Mesendoderm (in vitro differentiated cells): ENCODE measurements around the gene PGAM2.

Source experiments
- DNase-seq: peaks from one replicate; pipeline ENCODE4 v3.0.0; 2013
- H2AK5ac ChIP-seq: 2 replicates; pipeline ENCODE4 v1.6.1; 2013; ENCODE audit warnings: low read length, inconsistent platforms
- H2BK120ac ChIP-seq: 2 replicates; pipeline ENCODE4 v1.6.1; 2013; ENCODE audit warnings: low read depth, mild to moderate bottlenecking, low read length, moderate library complexity, mixed read lengths
- H2BK15ac ChIP-seq: replicated peaks from 2 replicates; pipeline ENCODE4 v1.6.1; 2013; ENCODE audit warnings: low read depth, mild to moderate bottlenecking, moderate library complexity
- H2BK5ac ChIP-seq: 2 replicates; pipeline ENCODE4 v1.6.1; 2013; ENCODE audit warnings: low read length, inconsistent platforms
- H3K18ac ChIP-seq: 2 replicates; pipeline ENCODE4 v1.6.1; 2013; ENCODE audit warnings: mild to moderate bottlenecking, low read length, mixed read lengths
- H3K23ac ChIP-seq: one replicate; pipeline ENCODE4 v1.6.1; 2013; ENCODE audit warnings: low read length
- H3K27ac ChIP-seq: 2 replicates; pipeline ENCODE4 v1.5.1; 2013; ENCODE audit warnings: low read depth, mild to moderate bottlenecking, inconsistent platforms, low read length, moderate library complexity
- H3K27me3 ChIP-seq: 2 replicates; pipeline ENCODE4 v1.6.1; 2013; ENCODE audit warnings: low read length, control low read depth, mild to moderate bottlenecking, inconsistent platforms; ENCODE audit not compliant: insufficient read depth, poor library complexity
- H3K36me3 ChIP-seq: 2 replicates; pipeline ENCODE4 v1.6.1; 2013; ENCODE audit warnings: low read length, inconsistent platforms; ENCODE audit not compliant: control insufficient read depth, insufficient read depth
- H3K4ac ChIP-seq: one replicate; pipeline ENCODE4 v1.6.1; 2013; ENCODE audit warnings: low read depth, mild to moderate bottlenecking, low read length, moderate library complexity
- H3K4me1 ChIP-seq: 2 replicates; pipeline ENCODE4 v1.6.1; 2013; ENCODE audit warnings: low read depth, low read length, inconsistent platforms; ENCODE audit not compliant: control insufficient read depth
- H3K4me2 ChIP-seq: 2 replicates; pipeline ENCODE4 v1.6.1; 2013; ENCODE audit warnings: low read length
- H3K4me3 ChIP-seq: 2 replicates; pipeline ENCODE4 v1.5.1; 2013; ENCODE audit warnings: mild to moderate bottlenecking, low read length
- H3K56ac ChIP-seq: one replicate; pipeline ENCODE4 v1.6.1; 2013; ENCODE audit warnings: low read length
- H3K79me1 ChIP-seq: 2 replicates; pipeline ENCODE4 v1.6.1; 2013; ENCODE audit warnings: low read length, inconsistent platforms
- H3K79me2 ChIP-seq: 2 replicates; pipeline ENCODE4 v1.6.1; 2013; ENCODE audit warnings: mild to moderate bottlenecking, low read length; ENCODE audit not compliant: control insufficient read depth, insufficient read depth
- H3K9ac ChIP-seq: 2 replicates; pipeline ENCODE4 v1.6.1; 2013; ENCODE audit warnings: low read length, inconsistent platforms
- H4K5ac ChIP-seq: one replicate; pipeline ENCODE4 v1.6.1; 2013; ENCODE audit warnings: low read length
- H4K8ac ChIP-seq: one replicate; pipeline ENCODE4 v1.6.1; 2013; ENCODE audit warnings: low read depth, mild to moderate bottlenecking, control low read depth, low read length, moderate library complexity
- WGBS: extraction: QIAGEN DNeasy Blood & Tissue Kit; methylation state at CpG from one replicate; pipeline ENCODE4 v1.1.7; 2013; ENCODE audit warnings: low lambda C conversion rate, missing lambda C conversion rate; ENCODE audit not compliant: insufficient coverage; ENCODE audit errors: extremely low coverage; 5-methylcytosine and 5-hydroxymethylcytosine counted together

PGAM2 gene

DNA sequence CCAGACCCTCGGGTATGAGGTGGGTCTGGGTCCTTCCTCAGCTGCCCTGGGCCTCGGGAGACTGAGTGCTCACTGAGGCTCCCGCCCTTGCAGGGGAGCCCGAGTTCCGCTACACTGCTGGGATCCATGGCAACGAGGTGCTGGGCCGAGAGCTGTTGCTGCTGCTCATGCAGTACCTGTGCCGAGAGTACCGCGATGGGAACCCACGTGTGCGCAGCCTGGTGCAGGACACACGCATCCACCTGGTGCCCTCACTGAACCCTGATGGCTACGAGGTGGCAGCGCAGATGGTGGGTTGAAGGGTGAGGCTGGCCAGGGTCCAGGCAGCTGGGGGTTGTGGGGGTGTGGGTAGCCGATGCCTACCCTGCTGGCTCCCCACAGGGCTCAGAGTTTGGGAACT lies 46.4 kb upstream of the PGAM2 start:
- no peak overlapping the region for H4K5ac ChIP-seq
- H3K18ac ChIP-seq = no peak overlapping the region
- no peaks in the 10 kb centered on the region for H3K4me1 ChIP-seq
- H2BK120ac ChIP-seq = no peak overlapping the region
- H3K4me3 ChIP-seq = no peak overlapping the region
- no peak overlapping the region for H3K4me2 ChIP-seq
- peaks cover 7% of the 10 kb centered on the region for H3K36me3 ChIP-seq
- no peak overlapping the region for H2BK5ac ChIP-seq
- no CpG with 5 or more reads among the region's 16 CpGs for WGBS
- no peak overlapping the region for H2AK5ac ChIP-seq
- no peak overlapping the region for H3K56ac ChIP-seq
- no peak overlapping the region for H4K8ac ChIP-seq
- H2BK15ac ChIP-seq = no peak overlapping the region
- no peak overlapping the region for H3K9ac ChIP-seq
- no peak overlapping the region for H3K4ac ChIP-seq
- no peaks in the 10 kb centered on the region for H3K79me2 ChIP-seq
- no peak for DNase-seq
- no peak overlapping the region for H3K23ac ChIP-seq
- no peak overlapping the region for H3K27ac ChIP-seq
- no peaks in the 10 kb centered on the region for H3K79me1 ChIP-seq
- no peaks in the 10 kb centered on the region for H3K27me3 ChIP-seq

DNA sequence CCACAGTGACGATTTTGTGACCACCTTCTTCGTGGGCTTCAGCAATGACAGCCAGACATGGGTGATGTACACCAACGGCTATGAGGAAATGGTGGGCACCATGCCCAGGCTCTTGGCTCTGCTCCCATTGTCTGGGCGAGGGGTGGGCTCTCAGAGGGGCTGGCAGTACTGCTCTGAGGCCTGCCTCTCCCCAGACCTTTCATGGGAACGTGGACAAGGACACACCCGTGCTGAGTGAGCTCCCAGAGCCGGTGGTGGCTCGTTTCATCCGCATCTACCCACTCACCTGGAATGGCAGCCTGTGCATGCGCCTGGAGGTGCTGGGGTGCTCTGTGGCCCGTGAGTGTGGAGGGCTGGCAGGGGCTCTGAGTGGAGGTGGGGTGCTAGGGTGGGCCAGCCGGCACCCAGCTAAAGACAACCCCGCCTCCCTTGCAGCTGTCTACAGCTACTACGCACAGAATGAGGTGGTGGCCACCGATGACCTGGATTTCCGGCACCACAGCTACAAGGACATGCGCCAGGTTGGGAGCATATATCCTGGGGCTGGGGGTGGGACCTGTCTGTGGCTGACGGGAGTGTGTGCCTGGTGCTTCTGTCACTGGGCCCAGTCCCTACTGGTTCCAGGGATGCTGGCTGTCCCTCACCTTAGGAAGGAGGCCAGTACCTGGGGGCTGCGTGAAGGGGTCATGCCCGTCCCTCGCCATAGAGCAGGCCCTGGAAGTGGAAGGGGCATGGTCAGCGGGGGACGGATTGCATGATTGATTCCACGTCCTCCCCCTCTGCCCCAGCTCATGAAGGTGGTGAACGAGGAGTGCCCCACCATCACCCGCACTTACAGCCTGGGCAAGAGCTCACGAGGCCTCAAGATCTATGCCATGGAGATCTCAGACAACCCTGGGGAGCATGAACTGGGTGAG lies 45.6 kb upstream of the PGAM2 start:
- no peak overlapping the region for H3K18ac ChIP-seq
- H2BK15ac ChIP-seq = no peak overlapping the region
- H3K4ac ChIP-seq = no peak overlapping the region
- no peaks in the 10 kb centered on the region for H3K79me2 ChIP-seq
- H3K23ac ChIP-seq = no peak overlapping the region
- H2BK120ac ChIP-seq = no peak overlapping the region
- no peak overlapping the region for H3K27ac ChIP-seq
- DNase-seq = no peak
- no peak overlapping the region for H2AK5ac ChIP-seq
- H3K36me3 ChIP-seq = peaks cover 4% of the 10 kb centered on the region
- H3K4me2 ChIP-seq = no peak overlapping the region
- WGBS = no CpG with 5 or more reads among the region's 27 CpGs
- no peak overlapping the region for H3K4me3 ChIP-seq
- no peaks in the 10 kb centered on the region for H3K4me1 ChIP-seq
- no peaks in the 10 kb centered on the region for H3K27me3 ChIP-seq
- H2BK5ac ChIP-seq = no peak overlapping the region
- H4K8ac ChIP-seq = no peak overlapping the region
- no peaks in the 10 kb centered on the region for H3K79me1 ChIP-seq
- no peak overlapping the region for H4K5ac ChIP-seq
- H3K56ac ChIP-seq = no peak overlapping the region
- H3K9ac ChIP-seq = no peak overlapping the region

DNA sequence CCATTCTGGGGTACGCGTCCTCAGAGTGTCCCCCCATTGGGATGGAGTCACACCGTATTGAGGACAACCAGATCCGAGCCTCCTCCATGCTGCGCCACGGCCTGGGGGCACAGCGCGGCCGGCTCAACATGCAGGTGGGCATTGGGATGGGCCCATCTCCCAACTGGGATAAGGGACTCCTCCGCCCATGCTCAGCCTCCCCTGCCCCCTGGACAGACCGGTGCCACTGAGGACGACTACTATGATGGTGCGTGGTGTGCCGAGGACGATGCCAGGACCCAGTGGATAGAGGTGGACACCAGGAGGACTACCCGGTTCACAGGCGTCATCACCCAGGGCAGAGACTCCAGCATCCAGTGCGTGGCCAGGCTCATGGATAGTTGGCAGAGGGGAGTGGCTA lies 44.6 kb upstream of the PGAM2 start:
- Histone ChIP-seq H3K4me1 (no peaks in the 10 kb centered on the region), H3K23ac (no peak overlapping the region), H3K4me3 (no peak overlapping the region), H3K4ac (no peak overlapping the region), H3K27ac (no peak overlapping the region), H4K8ac (no peak overlapping the region), H3K27me3 (no peaks in the 10 kb centered on the region), H4K5ac (no peak overlapping the region), H2BK15ac (no peak overlapping the region), H3K56ac (no peak overlapping the region), H3K18ac (no peak overlapping the region), H3K36me3 (peaks cover 4% of the 10 kb centered on the region), H2BK5ac (no peak overlapping the region), H3K9ac (no peak overlapping the region), H2AK5ac (no peak overlapping the region), H3K79me2 (no peaks in the 10 kb centered on the region), H3K4me2 (no peak overlapping the region), H3K79me1 (no peaks in the 10 kb centered on the region), H2BK120ac (no peak overlapping the region)
- WGBS = no CpG with 5 or more reads among the region's 18 CpGs
- no peak for DNase-seq

DNA sequence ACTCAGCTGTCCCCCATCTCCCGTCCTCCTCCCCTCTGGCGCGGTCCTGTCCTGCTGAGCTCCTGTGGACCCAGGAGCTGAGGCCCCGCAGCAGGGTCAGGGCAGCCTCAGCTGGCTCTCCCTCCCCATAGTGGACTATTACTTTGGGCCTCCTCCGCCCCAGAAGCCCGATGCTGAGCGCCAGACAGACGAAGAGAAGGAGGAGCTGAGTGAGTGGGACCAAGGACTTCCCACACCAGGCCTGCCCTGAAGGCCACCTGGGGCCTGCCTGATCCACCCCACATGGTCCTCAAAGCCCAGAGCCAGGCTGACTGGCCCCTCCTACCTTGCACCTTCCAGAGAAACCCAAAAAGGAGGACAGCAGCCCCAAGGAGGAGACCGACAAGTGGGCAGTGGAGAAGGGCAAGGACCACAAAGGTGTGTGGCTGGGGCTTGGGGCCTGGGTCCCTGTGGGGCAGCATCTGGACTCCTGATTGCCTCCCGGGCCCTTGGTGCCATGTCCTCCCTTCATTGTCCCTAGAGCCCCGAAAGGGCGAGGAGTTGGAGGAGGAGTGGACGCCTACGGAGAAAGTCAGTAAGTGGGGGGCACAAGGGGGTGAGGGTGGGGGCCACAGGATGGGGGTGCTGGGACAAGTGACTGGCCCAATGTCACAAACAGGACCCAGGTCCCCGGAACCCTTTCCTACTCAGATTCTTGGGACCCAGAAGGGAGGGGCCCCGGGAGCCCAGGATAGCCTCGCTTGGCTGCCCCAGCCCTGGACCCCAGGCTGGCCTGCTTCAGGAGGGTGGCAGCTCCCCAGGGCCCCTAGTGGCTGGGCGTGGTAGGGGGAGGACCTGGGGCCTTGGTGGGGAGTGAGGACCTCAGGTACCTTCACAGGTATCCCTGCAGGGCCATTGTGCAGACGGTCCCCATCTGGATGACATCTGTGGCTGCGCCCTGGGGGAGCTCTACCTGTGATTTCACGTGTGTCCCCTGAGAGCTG lies 43.7 kb upstream of the PGAM2 start:
- DNase-seq = no peak

DNA sequence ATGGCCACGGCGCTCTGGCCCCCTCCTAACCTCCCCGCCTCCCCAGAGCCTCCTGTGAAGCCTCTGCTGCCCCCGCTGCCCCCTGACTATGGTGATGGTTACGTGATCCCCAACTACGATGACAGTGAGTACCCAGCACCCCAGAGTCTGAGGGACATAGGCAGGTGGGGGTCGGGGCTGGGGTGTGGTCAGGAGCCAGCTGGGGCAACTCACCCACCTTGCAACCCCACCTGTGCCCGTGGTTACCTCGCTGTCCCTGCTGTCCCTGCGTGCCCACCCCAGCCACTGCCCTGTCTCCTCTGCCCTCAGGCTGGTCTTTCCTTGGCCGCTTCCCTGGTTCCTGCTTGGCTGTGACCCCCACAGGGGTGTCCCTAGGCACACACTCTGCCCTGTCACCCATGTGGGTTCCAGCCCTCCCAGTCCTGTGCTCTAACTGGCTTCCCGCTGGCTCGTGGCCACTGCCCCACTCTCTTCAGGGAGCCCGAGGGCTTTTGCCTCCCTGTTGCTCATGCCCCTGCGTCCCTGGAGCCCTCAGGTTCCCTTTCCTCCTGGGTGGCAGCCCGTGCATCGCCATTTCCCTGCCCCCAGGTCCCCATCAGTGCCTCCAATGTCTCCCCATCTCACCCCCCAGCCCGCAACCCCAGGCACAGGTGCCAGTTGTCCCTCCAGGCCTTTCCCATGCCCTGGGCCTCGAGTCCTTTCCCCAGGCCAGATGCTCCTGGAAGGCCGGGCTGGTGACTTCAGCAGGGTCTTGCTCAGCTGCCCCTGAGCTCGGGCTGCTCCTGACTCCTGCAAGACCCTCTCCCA lies 42.8 kb upstream of the PGAM2 start:
- Histone ChIP-seq H3K79me1 (no peaks in the 10 kb centered on the region), H2AK5ac (no peak overlapping the region), H2BK15ac (no peak overlapping the region), H2BK5ac (no peak overlapping the region), H3K23ac (no peak overlapping the region), H2BK120ac (no peak overlapping the region), H3K4ac (no peak overlapping the region), H3K4me1 (no peaks in the 10 kb centered on the region), H3K79me2 (no peaks in the 10 kb centered on the region), H3K4me3 (no peak overlapping the region), H3K27me3 (no peaks in the 10 kb centered on the region), H3K56ac (no peak overlapping the region), H3K9ac (no peak overlapping the region), H3K18ac (no peak overlapping the region), H3K27ac (no peak overlapping the region), H3K36me3 (no peaks in the 10 kb centered on the region), H4K8ac (no peak overlapping the region), H4K5ac (no peak overlapping the region), H3K4me2 (no peak overlapping the region)
- no CpG with 5 or more reads among the region's 21 CpGs for WGBS
- DNase-seq = no peak

More for the DNA sequence above, 43.7 kb upstream of the PGAM2 start:
- Histone ChIP-seq H2BK15ac (no peak overlapping the region), H2BK120ac (no peak overlapping the region), H3K4me1 (no peaks in the 10 kb centered on the region), H3K79me1 (no peaks in the 10 kb centered on the region), H3K36me3 (peaks cover under 1% of the 10 kb centered on the region), H3K27ac (no peak overlapping the region), H3K79me2 (no peaks in the 10 kb centered on the region), H2BK5ac (no peak overlapping the region), H3K27me3 (no peaks in the 10 kb centered on the region), H4K5ac (no peak overlapping the region), H3K18ac (no peak overlapping the region), H3K4me2 (no peak overlapping the region), H3K56ac (no peak overlapping the region), H2AK5ac (no peak overlapping the region), H3K4ac (no peak overlapping the region), H4K8ac (no peak overlapping the region), H3K23ac (no peak overlapping the region), H3K9ac (no peak overlapping the region), H3K4me3 (no peak overlapping the region)
- no CpG with 5 or more reads among the region's 21 CpGs for whole genome bisulfite sequencing
